HEK293 (cell line): Measurements from ENCODE around the gene SLC25A39.
A peak's percentile ranks its signal among the peaks of the same experiment; 100 is the strongest.

Experiments used
- GFI1B ChIP-seq: fragments of 450-650 bp; formaldehyde crosslinking; IDR thresholded peaks from 2 replicates; pipeline ENCODE4 v1.5.1; 2016; ENCODE audit warnings: missing biosample characterization, missing genetic modification characterization
- HOXA7 ChIP-seq: sonication (generic); formaldehyde crosslinking; IDR thresholded peaks from 2 replicates; pipeline ENCODE4 v1.8.1; 2022; ENCODE audit warnings: missing genetic modification reagents, borderline replicate concordance
- KLF9 ChIP-seq: fragments of 450-650 bp; formaldehyde crosslinking; IDR thresholded peaks from 2 replicates; pipeline ENCODE4 v1.5.1; 2016; ENCODE audit warnings: missing biosample characterization, missing genetic modification characterization, low read depth
- OVOL3 ChIP-seq: fragments of 450-650 bp; formaldehyde crosslinking; IDR thresholded peaks from 2 replicates; pipeline ENCODE4 v1.5.1; 2016; ENCODE audit warnings: missing biosample characterization, missing genetic modification characterization
- TRIM28 ChIP-seq: IDR thresholded peaks from 2 replicates; pipeline ENCODE4 v1.6.1; 2011; ENCODE audit warnings: low read length, control low read depth, borderline replicate concordance
- ZBTB1 ChIP-seq: fragments of 450-650 bp; formaldehyde crosslinking; IDR thresholded peaks from 2 replicates; pipeline ENCODE4 v1.5.1; 2016; ENCODE audit warnings: missing biosample characterization, missing genetic modification characterization
- ZFP41 ChIP-seq: fragments of 450-650 bp; formaldehyde crosslinking; IDR thresholded peaks from 2 replicates; pipeline ENCODE4 v1.5.1; 2016; ENCODE audit warnings: missing biosample characterization, missing genetic modification characterization, borderline replicate concordance
- ZFP69B ChIP-seq: fragments of 450-650 bp; formaldehyde crosslinking; IDR thresholded peaks from 2 replicates; pipeline ENCODE4 v1.5.1; 2016; ENCODE audit warnings: missing biosample characterization, missing genetic modification characterization
- ZNF23 ChIP-seq: fragments of 450-650 bp; formaldehyde crosslinking; IDR thresholded peaks from 2 replicates; pipeline ENCODE4 v1.5.1; 2016; ENCODE audit warnings: missing biosample characterization, missing genetic modification characterization, borderline replicate concordance
- ZNF292 ChIP-seq: fragments of 450-650 bp; formaldehyde crosslinking; IDR thresholded peaks from 2 replicates; pipeline ENCODE4 v1.5.1; 2016; ENCODE audit warnings: low read depth, missing biosample characterization, missing genetic modification characterization, borderline replicate concordance
- ZNF341 ChIP-seq: fragments of 450-650 bp; formaldehyde crosslinking; IDR thresholded peaks from 2 replicates; pipeline ENCODE4; 2016; ENCODE audit warnings: low read depth, missing biosample characterization, missing genetic modification characterization
- ZNF354C ChIP-seq: fragments of 450-650 bp; formaldehyde crosslinking; IDR thresholded peaks from 2 replicates; pipeline ENCODE4 v1.5.1; 2016; ENCODE audit warnings: missing biosample characterization, missing genetic modification characterization, low read depth, borderline replicate concordance
- ZNF416 ChIP-seq: fragments of 450-650 bp; formaldehyde crosslinking; IDR thresholded peaks from 2 replicates; pipeline ENCODE4 v1.5.1; 2016; ENCODE audit warnings: missing biosample characterization, missing genetic modification characterization
- ZNF585B ChIP-seq: fragments of 450-650 bp; formaldehyde crosslinking; IDR thresholded peaks from 2 replicates; pipeline ENCODE4 v1.5.1; 2016; ENCODE audit warnings: missing biosample characterization, missing genetic modification characterization
- ZNF624 ChIP-seq: fragments of 450-650 bp; formaldehyde crosslinking; IDR thresholded peaks from 2 replicates; pipeline ENCODE4 v1.5.1; 2017; ENCODE audit warnings: missing biosample characterization, missing genetic modification characterization
- ZNF664 ChIP-seq: fragments of 450-650 bp; formaldehyde crosslinking; IDR thresholded peaks from 2 replicates; pipeline ENCODE4 v1.5.1; 2016; ENCODE audit warnings: missing biosample characterization, missing genetic modification characterization
- TF ChIP-seq, protein P1 (sequence below): fragments of 450-650 bp; formaldehyde crosslinking; IDR thresholded peaks from 2 replicates; pipeline ENCODE4 v1.5.1; 2016; ENCODE audit warnings: missing biosample characterization, missing genetic modification characterization, borderline replicate concordance
- TF ChIP-seq, protein P2 (sequence below): fragments of 450-650 bp; formaldehyde crosslinking; IDR thresholded peaks from 2 replicates; pipeline ENCODE4 v1.5.1; 2017; ENCODE audit warnings: missing biosample characterization, missing genetic modification characterization
- TF ChIP-seq, protein P3 (sequence below): fragments of 450-650 bp; formaldehyde crosslinking; IDR thresholded peaks from 2 replicates; pipeline ENCODE4 v1.5.1; 2016; ENCODE audit warnings: missing biosample characterization, missing genetic modification characterization
- TF ChIP-seq, protein P4 (sequence below): fragments of 450-650 bp; formaldehyde crosslinking; IDR thresholded peaks from 2 replicates; pipeline ENCODE4 v1.5.1; 2016; ENCODE audit warnings: missing biosample characterization, missing genetic modification characterization
- TF ChIP-seq, protein P5 (sequence below): fragments of 450-650 bp; formaldehyde crosslinking; IDR thresholded peaks from 2 replicates; pipeline ENCODE4 v1.5.1; 2016; ENCODE audit warnings: missing biosample characterization, missing genetic modification characterization
- TF ChIP-seq, protein P6 (sequence below): fragments of 450-650 bp; formaldehyde crosslinking; IDR thresholded peaks from 2 replicates; pipeline ENCODE4 v1.5.1; 2016; ENCODE audit warnings: missing biosample characterization, missing genetic modification characterization
- TF ChIP-seq, protein P7 (sequence below): fragments of 450-650 bp; formaldehyde crosslinking; IDR thresholded peaks from 2 replicates; pipeline ENCODE4 v1.5.1; 2016; ENCODE audit warnings: missing biosample characterization, missing genetic modification characterization

SLC25A39 gene

DNA sequence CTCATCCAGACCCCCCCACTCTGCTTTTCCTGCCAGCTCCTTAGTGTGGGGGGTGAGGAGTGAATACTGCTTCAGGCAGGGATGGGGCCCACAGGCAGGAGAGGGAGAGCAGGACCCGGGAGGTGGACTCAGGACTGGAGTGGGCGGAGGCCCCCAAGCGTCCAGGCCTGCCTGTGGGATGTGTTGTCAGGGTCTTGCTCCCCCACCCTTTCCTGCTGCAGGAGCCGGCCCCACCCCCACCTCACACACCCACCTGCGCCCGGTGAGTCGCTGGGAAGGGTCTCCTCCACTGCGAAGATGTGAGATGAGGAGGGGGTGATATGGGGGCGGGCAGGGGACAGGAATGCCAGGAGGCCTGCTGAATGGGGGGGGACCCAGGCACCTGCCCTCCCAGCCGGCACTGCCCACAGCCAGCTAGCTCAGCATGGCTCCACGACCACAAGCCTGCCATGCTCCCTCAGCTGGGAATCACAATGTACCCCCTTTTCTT lies 37.9 kb upstream of the SLC25A39 start (continued):
- TF ChIP-seq, protein P1, sequence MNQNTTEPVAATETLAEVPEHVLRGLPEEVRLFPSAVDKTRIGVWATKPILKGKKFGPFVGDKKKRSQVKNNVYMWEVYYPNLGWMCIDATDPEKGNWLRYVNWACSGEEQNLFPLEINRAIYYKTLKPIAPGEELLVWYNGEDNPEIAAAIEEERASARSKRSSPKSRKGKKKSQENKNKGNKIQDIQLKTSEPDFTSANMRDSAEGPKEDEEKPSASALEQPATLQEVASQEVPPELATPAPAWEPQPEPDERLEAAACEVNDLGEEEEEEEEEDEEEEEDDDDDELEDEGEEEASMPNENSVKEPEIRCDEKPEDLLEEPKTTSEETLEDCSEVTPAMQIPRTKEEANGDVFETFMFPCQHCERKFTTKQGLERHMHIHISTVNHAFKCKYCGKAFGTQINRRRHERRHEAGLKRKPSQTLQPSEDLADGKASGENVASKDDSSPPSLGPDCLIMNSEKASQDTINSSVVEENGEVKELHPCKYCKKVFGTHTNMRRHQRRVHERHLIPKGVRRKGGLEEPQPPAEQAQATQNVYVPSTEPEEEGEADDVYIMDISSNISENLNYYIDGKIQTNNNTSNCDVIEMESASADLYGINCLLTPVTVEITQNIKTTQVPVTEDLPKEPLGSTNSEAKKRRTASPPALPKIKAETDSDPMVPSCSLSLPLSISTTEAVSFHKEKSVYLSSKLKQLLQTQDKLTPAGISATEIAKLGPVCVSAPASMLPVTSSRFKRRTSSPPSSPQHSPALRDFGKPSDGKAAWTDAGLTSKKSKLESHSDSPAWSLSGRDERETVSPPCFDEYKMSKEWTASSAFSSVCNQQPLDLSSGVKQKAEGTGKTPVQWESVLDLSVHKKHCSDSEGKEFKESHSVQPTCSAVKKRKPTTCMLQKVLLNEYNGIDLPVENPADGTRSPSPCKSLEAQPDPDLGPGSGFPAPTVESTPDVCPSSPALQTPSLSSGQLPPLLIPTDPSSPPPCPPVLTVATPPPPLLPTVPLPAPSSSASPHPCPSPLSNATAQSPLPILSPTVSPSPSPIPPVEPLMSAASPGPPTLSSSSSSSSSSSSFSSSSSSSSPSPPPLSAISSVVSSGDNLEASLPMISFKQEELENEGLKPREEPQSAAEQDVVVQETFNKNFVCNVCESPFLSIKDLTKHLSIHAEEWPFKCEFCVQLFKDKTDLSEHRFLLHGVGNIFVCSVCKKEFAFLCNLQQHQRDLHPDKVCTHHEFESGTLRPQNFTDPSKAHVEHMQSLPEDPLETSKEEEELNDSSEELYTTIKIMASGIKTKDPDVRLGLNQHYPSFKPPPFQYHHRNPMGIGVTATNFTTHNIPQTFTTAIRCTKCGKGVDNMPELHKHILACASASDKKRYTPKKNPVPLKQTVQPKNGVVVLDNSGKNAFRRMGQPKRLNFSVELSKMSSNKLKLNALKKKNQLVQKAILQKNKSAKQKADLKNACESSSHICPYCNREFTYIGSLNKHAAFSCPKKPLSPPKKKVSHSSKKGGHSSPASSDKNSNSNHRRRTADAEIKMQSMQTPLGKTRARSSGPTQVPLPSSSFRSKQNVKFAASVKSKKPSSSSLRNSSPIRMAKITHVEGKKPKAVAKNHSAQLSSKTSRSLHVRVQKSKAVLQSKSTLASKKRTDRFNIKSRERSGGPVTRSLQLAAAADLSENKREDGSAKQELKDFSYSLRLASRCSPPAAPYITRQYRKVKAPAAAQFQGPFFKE (tag by site-specific recombination): no peak
- TF ChIP-seq HOXA7 (CRISPR knock-in tag) (no peak), GFI1B (no peak), ZNF354C (tag by site-specific recombination) (no peak), ZNF292 (tag by site-specific recombination) (no peak), ZNF585B (no peak), TRIM28 (no peak), KLF9 (0 out of 2 replicates have a peak, but pooled peaks have one; percentile 50), ZFP69B (tag by site-specific recombination) (peak; percentile 87), ZNF624 (tag by site-specific recombination) (no peak), ZNF23 (tag by site-specific recombination) (no peak), ZBTB1 (no peak), ZFP41 (tag by site-specific recombination) (no peak), ZNF341 (tag by site-specific recombination) (peak; percentile 18), OVOL3 (tag by site-specific recombination) (no peak), ZNF664 (tag by site-specific recombination) (no peak), ZNF416 (tag by site-specific recombination) (no peak)
- TF ChIP-seq, protein P2, sequence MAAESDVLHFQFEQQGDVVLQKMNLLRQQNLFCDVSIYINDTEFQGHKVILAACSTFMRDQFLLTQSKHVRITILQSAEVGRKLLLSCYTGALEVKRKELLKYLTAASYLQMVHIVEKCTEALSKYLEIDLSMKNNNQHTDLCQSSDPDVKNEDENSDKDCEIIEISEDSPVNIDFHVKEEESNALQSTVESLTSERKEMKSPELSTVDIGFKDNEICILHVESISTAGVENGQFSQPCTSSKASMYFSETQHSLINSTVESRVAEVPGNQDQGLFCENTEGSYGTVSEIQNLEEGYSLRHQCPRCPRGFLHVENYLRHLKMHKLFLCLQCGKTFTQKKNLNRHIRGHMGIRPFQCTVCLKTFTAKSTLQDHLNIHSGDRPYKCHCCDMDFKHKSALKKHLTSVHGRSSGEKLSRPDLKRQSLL (tag by site-specific recombination): 0 out of 2 replicates have a peak, but pooled peaks have one; percentile 19
- TF ChIP-seq, protein P3, sequence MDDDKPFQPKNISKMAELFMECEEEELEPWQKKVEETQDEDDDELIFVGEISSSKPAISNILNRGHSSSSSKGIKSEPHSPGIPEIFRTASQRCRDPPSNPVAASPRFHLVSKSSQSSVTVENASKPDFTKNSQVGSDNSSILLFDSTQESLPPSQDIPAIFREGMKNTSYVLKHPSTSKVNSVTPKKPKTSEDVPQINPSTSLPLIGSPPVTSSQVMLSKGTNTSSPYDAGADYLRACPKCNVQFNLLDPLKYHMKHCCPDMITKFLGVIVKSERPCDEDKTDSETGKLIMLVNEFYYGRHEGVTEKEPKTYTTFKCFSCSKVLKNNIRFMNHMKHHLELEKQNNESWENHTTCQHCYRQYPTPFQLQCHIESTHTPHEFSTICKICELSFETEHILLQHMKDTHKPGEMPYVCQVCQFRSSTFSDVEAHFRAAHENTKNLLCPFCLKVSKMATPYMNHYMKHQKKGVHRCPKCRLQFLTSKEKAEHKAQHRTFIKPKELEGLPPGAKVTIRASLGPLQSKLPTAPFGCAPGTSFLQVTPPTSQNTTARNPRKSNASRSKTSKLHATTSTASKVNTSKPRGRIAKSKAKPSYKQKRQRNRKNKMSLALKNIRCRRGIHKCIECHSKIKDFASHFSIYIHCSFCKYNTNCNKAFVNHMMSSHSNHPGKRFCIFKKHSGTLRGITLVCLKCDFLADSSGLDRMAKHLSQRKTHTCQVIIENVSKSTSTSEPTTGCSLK: no peak
- TF ChIP-seq, protein P4, sequence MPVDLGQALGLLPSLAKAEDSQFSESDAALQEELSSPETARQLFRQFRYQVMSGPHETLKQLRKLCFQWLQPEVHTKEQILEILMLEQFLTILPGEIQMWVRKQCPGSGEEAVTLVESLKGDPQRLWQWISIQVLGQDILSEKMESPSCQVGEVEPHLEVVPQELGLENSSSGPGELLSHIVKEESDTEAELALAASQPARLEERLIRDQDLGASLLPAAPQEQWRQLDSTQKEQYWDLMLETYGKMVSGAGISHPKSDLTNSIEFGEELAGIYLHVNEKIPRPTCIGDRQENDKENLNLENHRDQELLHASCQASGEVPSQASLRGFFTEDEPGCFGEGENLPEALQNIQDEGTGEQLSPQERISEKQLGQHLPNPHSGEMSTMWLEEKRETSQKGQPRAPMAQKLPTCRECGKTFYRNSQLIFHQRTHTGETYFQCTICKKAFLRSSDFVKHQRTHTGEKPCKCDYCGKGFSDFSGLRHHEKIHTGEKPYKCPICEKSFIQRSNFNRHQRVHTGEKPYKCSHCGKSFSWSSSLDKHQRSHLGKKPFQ: no peak
- TF ChIP-seq, protein P5, sequence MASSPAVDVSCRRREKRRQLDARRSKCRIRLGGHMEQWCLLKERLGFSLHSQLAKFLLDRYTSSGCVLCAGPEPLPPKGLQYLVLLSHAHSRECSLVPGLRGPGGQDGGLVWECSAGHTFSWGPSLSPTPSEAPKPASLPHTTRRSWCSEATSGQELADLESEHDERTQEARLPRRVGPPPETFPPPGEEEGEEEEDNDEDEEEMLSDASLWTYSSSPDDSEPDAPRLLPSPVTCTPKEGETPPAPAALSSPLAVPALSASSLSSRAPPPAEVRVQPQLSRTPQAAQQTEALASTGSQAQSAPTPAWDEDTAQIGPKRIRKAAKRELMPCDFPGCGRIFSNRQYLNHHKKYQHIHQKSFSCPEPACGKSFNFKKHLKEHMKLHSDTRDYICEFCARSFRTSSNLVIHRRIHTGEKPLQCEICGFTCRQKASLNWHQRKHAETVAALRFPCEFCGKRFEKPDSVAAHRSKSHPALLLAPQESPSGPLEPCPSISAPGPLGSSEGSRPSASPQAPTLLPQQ (tag by site-specific recombination): peak; percentile 81
- TF ChIP-seq, protein P6, sequence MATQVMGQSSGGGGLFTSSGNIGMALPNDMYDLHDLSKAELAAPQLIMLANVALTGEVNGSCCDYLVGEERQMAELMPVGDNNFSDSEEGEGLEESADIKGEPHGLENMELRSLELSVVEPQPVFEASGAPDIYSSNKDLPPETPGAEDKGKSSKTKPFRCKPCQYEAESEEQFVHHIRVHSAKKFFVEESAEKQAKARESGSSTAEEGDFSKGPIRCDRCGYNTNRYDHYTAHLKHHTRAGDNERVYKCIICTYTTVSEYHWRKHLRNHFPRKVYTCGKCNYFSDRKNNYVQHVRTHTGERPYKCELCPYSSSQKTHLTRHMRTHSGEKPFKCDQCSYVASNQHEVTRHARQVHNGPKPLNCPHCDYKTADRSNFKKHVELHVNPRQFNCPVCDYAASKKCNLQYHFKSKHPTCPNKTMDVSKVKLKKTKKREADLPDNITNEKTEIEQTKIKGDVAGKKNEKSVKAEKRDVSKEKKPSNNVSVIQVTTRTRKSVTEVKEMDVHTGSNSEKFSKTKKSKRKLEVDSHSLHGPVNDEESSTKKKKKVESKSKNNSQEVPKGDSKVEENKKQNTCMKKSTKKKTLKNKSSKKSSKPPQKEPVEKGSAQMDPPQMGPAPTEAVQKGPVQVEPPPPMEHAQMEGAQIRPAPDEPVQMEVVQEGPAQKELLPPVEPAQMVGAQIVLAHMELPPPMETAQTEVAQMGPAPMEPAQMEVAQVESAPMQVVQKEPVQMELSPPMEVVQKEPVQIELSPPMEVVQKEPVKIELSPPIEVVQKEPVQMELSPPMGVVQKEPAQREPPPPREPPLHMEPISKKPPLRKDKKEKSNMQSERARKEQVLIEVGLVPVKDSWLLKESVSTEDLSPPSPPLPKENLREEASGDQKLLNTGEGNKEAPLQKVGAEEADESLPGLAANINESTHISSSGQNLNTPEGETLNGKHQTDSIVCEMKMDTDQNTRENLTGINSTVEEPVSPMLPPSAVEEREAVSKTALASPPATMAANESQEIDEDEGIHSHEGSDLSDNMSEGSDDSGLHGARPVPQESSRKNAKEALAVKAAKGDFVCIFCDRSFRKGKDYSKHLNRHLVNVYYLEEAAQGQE (tag by site-specific recombination): no peak
- TF ChIP-seq, protein P7, sequence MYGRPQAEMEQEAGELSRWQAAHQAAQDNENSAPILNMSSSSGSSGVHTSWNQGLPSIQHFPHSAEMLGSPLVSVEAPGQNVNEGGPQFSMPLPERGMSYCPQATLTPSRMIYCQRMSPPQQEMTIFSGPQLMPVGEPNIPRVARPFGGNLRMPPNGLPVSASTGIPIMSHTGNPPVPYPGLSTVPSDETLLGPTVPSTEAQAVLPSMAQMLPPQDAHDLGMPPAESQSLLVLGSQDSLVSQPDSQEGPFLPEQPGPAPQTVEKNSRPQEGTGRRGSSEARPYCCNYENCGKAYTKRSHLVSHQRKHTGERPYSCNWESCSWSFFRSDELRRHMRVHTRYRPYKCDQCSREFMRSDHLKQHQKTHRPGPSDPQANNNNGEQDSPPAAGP: 0 out of 2 replicates have a peak, but pooled peaks have one; percentile 11
